ENCODE data around the gene FNBP1.

DNA sequence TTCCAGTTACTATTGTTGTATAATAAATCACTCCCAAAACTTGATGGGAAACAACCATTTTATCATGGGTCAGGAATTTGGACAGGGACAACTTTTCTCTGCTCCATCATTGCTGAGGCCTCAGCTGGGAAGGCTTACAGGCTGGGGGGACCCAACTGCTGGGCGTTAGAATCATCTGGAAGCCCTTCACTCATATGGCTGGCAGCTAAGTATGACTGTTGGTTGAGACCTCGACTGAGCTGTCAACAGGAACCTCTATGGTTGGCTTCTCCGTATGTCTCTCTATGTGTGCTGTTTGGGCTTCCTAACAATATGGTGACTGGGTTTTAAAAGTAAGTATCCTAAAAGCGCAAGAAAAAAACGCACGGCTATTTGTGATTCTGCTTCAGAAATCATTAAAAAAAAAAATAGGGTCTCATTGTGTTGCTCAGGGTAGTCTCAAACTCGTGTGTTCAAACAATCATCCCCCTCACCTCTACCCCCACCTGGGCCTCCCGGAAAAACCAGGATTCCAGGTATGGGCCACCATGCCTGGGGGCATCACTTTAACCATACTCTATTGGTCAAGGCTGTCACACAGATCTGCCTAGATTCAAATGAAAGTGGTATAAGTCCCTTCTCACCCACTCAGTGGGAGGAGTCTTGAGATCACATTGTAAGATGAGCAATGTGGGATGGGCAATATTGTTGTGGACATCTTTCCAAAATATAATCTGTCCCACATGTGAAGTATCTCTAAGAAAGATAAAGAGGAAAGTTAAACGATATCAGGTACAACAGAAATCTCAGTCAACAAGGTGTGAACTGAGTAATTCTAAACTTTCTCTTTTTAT lies 15.2 kb downstream of the FNBP1 start:
- TF ChIP-seq, protein P1, sequence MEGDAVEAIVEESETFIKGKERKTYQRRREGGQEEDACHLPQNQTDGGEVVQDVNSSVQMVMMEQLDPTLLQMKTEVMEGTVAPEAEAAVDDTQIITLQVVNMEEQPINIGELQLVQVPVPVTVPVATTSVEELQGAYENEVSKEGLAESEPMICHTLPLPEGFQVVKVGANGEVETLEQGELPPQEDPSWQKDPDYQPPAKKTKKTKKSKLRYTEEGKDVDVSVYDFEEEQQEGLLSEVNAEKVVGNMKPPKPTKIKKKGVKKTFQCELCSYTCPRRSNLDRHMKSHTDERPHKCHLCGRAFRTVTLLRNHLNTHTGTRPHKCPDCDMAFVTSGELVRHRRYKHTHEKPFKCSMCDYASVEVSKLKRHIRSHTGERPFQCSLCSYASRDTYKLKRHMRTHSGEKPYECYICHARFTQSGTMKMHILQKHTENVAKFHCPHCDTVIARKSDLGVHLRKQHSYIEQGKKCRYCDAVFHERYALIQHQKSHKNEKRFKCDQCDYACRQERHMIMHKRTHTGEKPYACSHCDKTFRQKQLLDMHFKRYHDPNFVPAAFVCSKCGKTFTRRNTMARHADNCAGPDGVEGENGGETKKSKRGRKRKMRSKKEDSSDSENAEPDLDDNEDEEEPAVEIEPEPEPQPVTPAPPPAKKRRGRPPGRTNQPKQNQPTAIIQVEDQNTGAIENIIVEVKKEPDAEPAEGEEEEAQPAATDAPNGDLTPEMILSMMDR (conservative IDR thresholded peaks at IDR 0.05 in 1 of 2, IDR thresholded peaks at IDR 0.05 in 1 of 2; ENCODE audit: low read depth in 1 of 2, low read length in 2 of 2) = no peak
- TF ChIP-seq EZH2 (IDR thresholded peaks at IDR 0.05; ENCODE audit: low read length, missing control alignments) = no peak

Data from fibroblast of lung (primary cell).